Endothelial cell of umbilical vein (primary cell): ENCODE results near the gene CCDC7. TPM values are rescaled to one million over a fixed set of nuclear protein-coding genes. Genes with fewer than 3 reads are reported as not detected.

Experiments used
- BruUV-seq: library from RNA; stranded (reverse); fragments of 400-500 nt; replicated peaks from 2 replicates; lab custom pipeline; 2021; lab: Mats Ljungman, UMichigan
- CTCF ChIA-PET: fragments of 300-600, 350-600 bp; sonication (Branson Sonifier 250); formaldehyde crosslinking; loops from one replicate; lab custom pipeline; 2021; ENCODE audit warnings: antibody characterized with exemption, inconsistent platforms; lab: Charles Lee
- POLR2A ChIA-PET: fragments of 300-600, 350-600 bp; sonication (Branson Sonifier 250); formaldehyde crosslinking; loops from one replicate; lab custom pipeline; 2021; ENCODE audit warnings: antibody characterized with exemption, inconsistent platforms; lab: Charles Lee
- DNase-seq: peaks from one replicate; pipeline ENCODE4 v3.0.0-alpha.2; 2011; ENCODE audit warnings: low read depth, low spot score
- FAIRE-seq: peaks from 2 replicates; lab custom pipeline; 2011; peaks lifted over from hg19 to GRCh38; lab: Jason Lieb, UNC
- H2AFZ ChIP-seq: 2 replicates; pipeline ENCODE4 v1.6.0; 2012; ENCODE audit warnings: low read depth, low read length, control low read depth, inconsistent platforms
- H3K27ac ChIP-seq: 2 replicates; pipeline ENCODE4 v1.5.1; 2011; ENCODE audit warnings: low read depth, mild to moderate bottlenecking, control low read depth, low read length, moderate library complexity; ENCODE audit not compliant: insufficient read depth
- H3K27me3 ChIP-seq, 2 experiments: 2 replicates each; pipeline versions ENCODE4 v1.6.0 to v1.6.1; 2011; ENCODE audit warnings: low read length in 2 of 2, mixed read lengths in 1 of 2; ENCODE audit not compliant: control insufficient read depth in 2 of 2, insufficient read depth in 2 of 2
- H3K36me3 ChIP-seq, 2 experiments: 2 replicates in 1 of 2; 3 replicates in 1 of 2; pipeline ENCODE4 v1.5.1; 2011; ENCODE audit warnings: low read length in 2 of 2, mild to moderate bottlenecking in 1 of 2, moderate library complexity in 1 of 2; ENCODE audit not compliant: control insufficient read depth in 2 of 2, insufficient read depth in 2 of 2; ENCODE audit errors: extremely low read depth in 1 of 2
- H3K4me1 ChIP-seq: 3 replicates; pipeline ENCODE4 v1.5.1; 2011; ENCODE audit warnings: mild to moderate bottlenecking, low read length; ENCODE audit not compliant: control insufficient read depth, insufficient read depth; ENCODE audit errors: extremely low read depth
- H3K4me2 ChIP-seq: 2 replicates; pipeline ENCODE4 v1.6.1; 2011; ENCODE audit warnings: low read length, control low read depth, mixed read lengths; ENCODE audit not compliant: insufficient read depth
- H3K4me3 ChIP-seq, 3 experiments: fragments of 200-600 bp in 1 of 3; sonication (generic), shearing (Covaris generic) in 1 of 3; replicated peaks in 1 of 3; 2 replicates each; pipeline ENCODE4 v1.5.1; 2011 to 2016; ENCODE audit warnings: control low read depth in 3 of 3, low read length in 3 of 3, mild to moderate bottlenecking in 2 of 3, inconsistent platforms in 1 of 3, low read depth in 1 of 3, moderate library complexity in 1 of 3; ENCODE audit not compliant: insufficient read depth in 1 of 3
- H3K79me2 ChIP-seq: 2 replicates; pipeline ENCODE4 v1.6.0; 2012; ENCODE audit warnings: low read length, inconsistent platforms; ENCODE audit not compliant: control insufficient read depth, insufficient read depth
- H3K9ac ChIP-seq: replicated peaks from 2 replicates; pipeline ENCODE3; 2011; ENCODE audit warnings: low read length, control low read depth; ENCODE audit not compliant: insufficient read depth; ENCODE audit errors: extremely low read depth
- H3K9me1 ChIP-seq: replicated peaks from 3 replicates; pipeline ENCODE4 v1.6.0; 2011; ENCODE audit warnings: mild to moderate bottlenecking, low read length; ENCODE audit not compliant: control insufficient read depth, insufficient read depth; ENCODE audit errors: extremely low read depth
- H3K9me3 ChIP-seq: replicated peaks from 2 replicates; pipeline ENCODE4 v1.5.1; 2012; ENCODE audit warnings: low read length, inconsistent platforms; ENCODE audit not compliant: control insufficient read depth, insufficient read depth
- H4K20me1 ChIP-seq: replicated peaks from 2 replicates; pipeline ENCODE3; 2011; ENCODE audit warnings: mild to moderate bottlenecking, low read length; ENCODE audit not compliant: control insufficient read depth, insufficient read depth; ENCODE audit errors: extremely low read depth
- EZH2 ChIP-seq: IDR thresholded peaks from 2 replicates; pipeline ENCODE4 v1.6.1; 2012; ENCODE audit warnings: borderline replicate concordance, low read depth, mild to moderate bottlenecking, moderate library complexity, low read length, inconsistent platforms; ENCODE audit not compliant: severe bottlenecking
- JUN ChIP-seq: IDR thresholded peaks from 2 replicates; pipeline ENCODE4 v1.6.1; 2011; ENCODE audit warnings: borderline replicate concordance, low read depth; ENCODE audit not compliant: insufficient read length, insufficient read depth
- MYC ChIP-seq: IDR thresholded peaks from one replicate; pipeline ENCODE4 v1.6.1; 2011; ENCODE audit warnings: mild to moderate bottlenecking, low read depth, low read length
- POLR2A ChIP-seq: IDR thresholded peaks from 2 replicates; pipeline ENCODE4 v1.6.1; 2012; ENCODE audit warnings: low read depth, mild to moderate bottlenecking, control low read depth, low read length
- POLR2AphosphoS5 ChIP-seq: IDR thresholded peaks from 2 replicates; pipeline ENCODE4 v1.6.1; 2012; ENCODE audit warnings: low read depth, mild to moderate bottlenecking, control low read depth, low read length, moderate library complexity; ENCODE audit not compliant: insufficient read depth
- dilution Hi-C: fragments of 300-500 bp; cut with MboI; formaldehyde crosslinking; loops from one replicate; pipeline ENCODE4 v1.15.0; 2019; ENCODE audit warnings: low sequenced_read_pairs; ENCODE audit not compliant: extremely low pct_ligation_motif_present
- intact Hi-C: fragments of 100-400 bp; cut with micrococcal nuclease; formaldehyde crosslinking; loops from one replicate; pipeline ENCODE4 v1.10.0; 2022
- polyA plus RNA-seq, 4 experiments: library from polyadenylated mRNA; depleted of rRNA in 3 of 4; stranded (reverse) in 3 of 4; unstranded in 1 of 4; fragments of >200 nt; gene quantifications; 2 replicates each; pipeline versions ENCODE4 v1.2.1 to v1.2.3, GENCODE V29; 2011 to 2012; ENCODE audit warnings: missing spikeins in 1 of 4
- total RNA-seq: library from RNA; stranded (reverse); gene quantifications from 2 replicates; pipeline ENCODE4 v1.2.3, GENCODE V29; 2021
- TF ChIP-seq, protein P1 (sequence below), 2 donors: IDR thresholded peaks; 1 replicate in 1 of 2; 2 replicates in 1 of 2; pipeline ENCODE4 v1.5.1; 2011; ENCODE audit warnings: low read length in 2 of 2, mild to moderate bottlenecking in 2 of 2, moderate library complexity in 2 of 2, control low read depth in 1 of 2, inconsistent platforms in 1 of 2, low read depth in 1 of 2; ENCODE audit not compliant: insufficient read depth in 1 of 2; ENCODE audit errors: extremely low read depth in 1 of 2
- TF ChIP-seq, protein P2 (sequence below): IDR thresholded peaks from 2 replicates; pipeline ENCODE4 v1.6.1; 2011; ENCODE audit not compliant: insufficient read depth, insufficient read length

Gene CCDC7
- total and polyA plus RNA-seq, 2 donors (not counting 3 experiments of a cell fraction or from before 2014, with no cell fraction given): 0.35 to 8.2 TPM

DNA sequence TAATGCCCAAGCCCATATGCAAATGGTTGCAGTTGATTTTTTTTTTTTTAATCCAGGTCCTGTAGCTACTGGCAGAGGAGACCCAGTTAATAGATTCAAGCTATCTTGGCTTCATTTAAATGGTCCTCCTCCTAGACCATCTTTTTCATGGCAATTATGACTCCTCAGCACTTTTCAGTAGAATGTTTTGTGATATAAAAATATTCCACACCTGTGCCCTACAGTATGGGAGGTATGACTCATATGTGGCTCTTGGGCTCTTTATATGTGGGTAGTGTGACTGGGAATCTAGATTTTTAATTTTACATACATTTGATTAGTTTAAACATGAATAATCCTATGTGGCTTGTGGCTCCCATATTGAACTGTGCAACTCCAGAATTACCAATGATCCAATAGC is 432.0 kb downstream of the CCDC7 start:
- FAIRE-seq: no peak
- CTCF ChIA-PET: interaction anchor here (0.9 to 1.1 kb wide), 3 partner anchors 10 to 131 kb away, joined by 3 to 5 read pairs (median 3); no protein-coding TSS in a partner anchor
- H2AFZ ChIP-seq: no peak overlapping the region
- H3K27ac ChIP-seq: no peak overlapping the region
- no TSS peak for BruUV-seq
- H3K4me3 ChIP-seq: no peak overlapping the region
- no peak overlapping the region for H3K4me2 ChIP-seq
- DNase-seq: no peak
- H3K27me3 ChIP-seq: no peaks in the 10 kb centered on the region
- no peak for TF ChIP-seq JUN
- H3K9me1 ChIP-seq: no peaks in the 10 kb centered on the region
- H3K36me3 ChIP-seq: no peaks in the 10 kb centered on the region
- POLR2A ChIA-PET: no interaction called here
- H4K20me1 ChIP-seq: no peaks in the 10 kb centered on the region
- dilution Hi-C loops: no loop called here
- no peaks in the 10 kb centered on the region for H3K79me2 ChIP-seq
- no peak overlapping the region for H3K9ac ChIP-seq
- no peaks in the 10 kb centered on the region for H3K9me3 ChIP-seq
- no peaks in the 10 kb centered on the region for H3K4me1 ChIP-seq
- intact Hi-C loops: no loop called here

DNA sequence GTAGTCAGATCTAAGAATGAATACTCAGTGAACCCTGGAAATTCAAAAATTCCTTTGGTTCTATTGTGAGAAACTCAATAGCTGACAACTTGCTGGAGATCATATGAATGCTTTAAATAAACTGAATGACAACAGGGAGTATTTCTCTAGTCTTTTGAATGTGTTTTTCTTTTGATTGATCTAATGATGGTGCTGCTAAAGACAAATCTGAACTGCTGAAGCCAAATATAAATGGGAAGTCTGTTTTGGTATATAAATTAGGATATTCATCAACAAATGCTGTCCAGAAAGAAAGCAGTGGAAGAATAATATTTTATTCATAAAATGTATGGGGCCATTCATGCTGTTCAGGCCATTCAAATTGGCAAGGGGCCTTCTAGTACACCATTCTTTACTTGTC is 432.7 kb downstream of the CCDC7 start:
- FAIRE-seq (no peak), DNase-seq (no peak)
- ChIA-PET POLR2A (no interaction called here), CTCF (interaction anchor here (0.9 to 1.1 kb wide), 3 partner anchors 10 to 130 kb away, joined by 3 to 5 read pairs (median 3); no protein-coding TSS in a partner anchor)
- H2AFZ ChIP-seq: no peak overlapping the region
- no peaks in the 10 kb centered on the region for H3K9me3 ChIP-seq
- H3K9ac ChIP-seq: no peak overlapping the region
- H3K27ac ChIP-seq: no peak overlapping the region
- BruUV-seq: no TSS peak
- no peaks in the 10 kb centered on the region for H4K20me1 ChIP-seq
- no peaks in the 10 kb centered on the region for H3K4me1 ChIP-seq
- no peaks in the 10 kb centered on the region for H3K79me2 ChIP-seq
- TF ChIP-seq POLR2AphosphoS5: no peak
- TF ChIP-seq MYC: no peak
- TF ChIP-seq EZH2: no peak
- TF ChIP-seq, protein P1, sequence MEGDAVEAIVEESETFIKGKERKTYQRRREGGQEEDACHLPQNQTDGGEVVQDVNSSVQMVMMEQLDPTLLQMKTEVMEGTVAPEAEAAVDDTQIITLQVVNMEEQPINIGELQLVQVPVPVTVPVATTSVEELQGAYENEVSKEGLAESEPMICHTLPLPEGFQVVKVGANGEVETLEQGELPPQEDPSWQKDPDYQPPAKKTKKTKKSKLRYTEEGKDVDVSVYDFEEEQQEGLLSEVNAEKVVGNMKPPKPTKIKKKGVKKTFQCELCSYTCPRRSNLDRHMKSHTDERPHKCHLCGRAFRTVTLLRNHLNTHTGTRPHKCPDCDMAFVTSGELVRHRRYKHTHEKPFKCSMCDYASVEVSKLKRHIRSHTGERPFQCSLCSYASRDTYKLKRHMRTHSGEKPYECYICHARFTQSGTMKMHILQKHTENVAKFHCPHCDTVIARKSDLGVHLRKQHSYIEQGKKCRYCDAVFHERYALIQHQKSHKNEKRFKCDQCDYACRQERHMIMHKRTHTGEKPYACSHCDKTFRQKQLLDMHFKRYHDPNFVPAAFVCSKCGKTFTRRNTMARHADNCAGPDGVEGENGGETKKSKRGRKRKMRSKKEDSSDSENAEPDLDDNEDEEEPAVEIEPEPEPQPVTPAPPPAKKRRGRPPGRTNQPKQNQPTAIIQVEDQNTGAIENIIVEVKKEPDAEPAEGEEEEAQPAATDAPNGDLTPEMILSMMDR (IDR thresholded peaks at IDR 0.05; ENCODE audit: extremely low read depth in 1 of 2, insufficient read depth in 1 of 2, low read depth in 1 of 2, low read length in 2 of 2): no peak
- no peak for TF ChIP-seq JUN
- TF ChIP-seq POLR2A: no peak
- TF ChIP-seq, protein P2, sequence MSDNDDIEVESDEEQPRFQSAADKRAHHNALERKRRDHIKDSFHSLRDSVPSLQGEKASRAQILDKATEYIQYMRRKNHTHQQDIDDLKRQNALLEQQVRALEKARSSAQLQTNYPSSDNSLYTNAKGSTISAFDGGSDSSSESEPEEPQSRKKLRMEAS: no peak
- H3K4me3 ChIP-seq: no peak overlapping the region
- H3K27me3 ChIP-seq: no peaks in the 10 kb centered on the region
- no peaks in the 10 kb centered on the region for H3K9me1 ChIP-seq
- no peak overlapping the region for H3K4me2 ChIP-seq
- no peaks in the 10 kb centered on the region for H3K36me3 ChIP-seq
- dilution Hi-C loops: no loop called here
- intact Hi-C loops: no loop called here
